WTC11 (cell line): ENCODE results near the gene IDH3B. TPM values are rescaled to one million over a fixed set of nuclear protein-coding genes. Genes with fewer than 3 reads are reported as not detected.
A peak's percentile ranks its signal among the peaks of the same experiment; 100 is the strongest.

Source experiments
- ATAC-seq: fragments of 200-7000 bp; cut with Tn5 transposase; 2 replicates; pipeline ENCODE4 v1.10.0; 2021; ENCODE audit warnings: mild to moderate bottlenecking, moderate library complexity
- CTCF ChIA-PET: fragments of 300-600 bp; sonication (Branson Sonifier 250); formaldehyde crosslinking; loops from one replicate; lab custom pipeline; 2021; ENCODE audit warnings: antibody characterized with exemption; lab: Charles Lee
- POLR2A ChIA-PET: fragments of 350-600 bp; sonication (Branson Sonifier 250); formaldehyde crosslinking; loops from one replicate; lab custom pipeline; 2021; ENCODE audit warnings: antibody characterized with exemption; lab: Charles Lee
- DNase-seq: peaks from one replicate; pipeline ENCODE4 v3.0.0; 2021; ENCODE audit warnings: low spot score
- H3K27ac Mint-ChIP-seq: 2 replicates; pipeline ENCODE4 v1.8.0; 2021; ENCODE audit warnings: mixed read lengths
- H3K27me3 Mint-ChIP-seq: 2 replicates; pipeline ENCODE4 v1.8.0; 2021; ENCODE audit warnings: low read depth, mild to moderate bottlenecking, moderate library complexity, mixed read lengths
- H3K36me3 Mint-ChIP-seq: 2 replicates; pipeline ENCODE4 v1.8.0; 2021; ENCODE audit warnings: mixed read lengths
- H3K4me1 Mint-ChIP-seq: 2 replicates; pipeline ENCODE4 v1.8.0; 2022; ENCODE audit warnings: mixed read lengths
- H3K4me3 Mint-ChIP-seq: 2 replicates; pipeline ENCODE4 v1.8.0; 2021; ENCODE audit warnings: mild to moderate bottlenecking, moderate library complexity, mixed read lengths
- H3K9me3 Mint-ChIP-seq: 2 replicates; pipeline ENCODE4 v1.8.0; 2021; ENCODE audit warnings: mixed read lengths
- AFF4 ChIP-seq: sonication (generic); formaldehyde crosslinking; IDR thresholded peaks from 2 replicates; pipeline ENCODE4 v1.8.1; 2023; ENCODE audit warnings: mild to moderate bottlenecking, missing genetic modification reagents, borderline replicate concordance
- ATF2 ChIP-seq: sonication (generic); formaldehyde crosslinking; IDR thresholded peaks from 2 replicates; pipeline ENCODE4 v1.8.1; 2022; ENCODE audit warnings: low read depth, missing genetic modification reagents, borderline replicate concordance
- CBFB ChIP-seq: sonication (generic); formaldehyde crosslinking; IDR thresholded peaks from 2 replicates; pipeline ENCODE4 v1.8.1; 2022; ENCODE audit warnings: mild to moderate bottlenecking, low read depth, missing genetic modification reagents
- CTCF ChIP-seq: fragments of 200-600 bp; IDR thresholded peaks from 2 replicates; pipeline ENCODE4 v1.8.0; 2022; ENCODE audit warnings: antibody characterized with exemption
- EMX1 ChIP-seq: fragments of 250-450 bp; sonication (Bioruptor Pico); IDR thresholded peaks from 2 replicates; pipeline ENCODE4 v1.8.0; 2021; ENCODE audit warnings: mild to moderate bottlenecking
- ETV6 ChIP-seq: sonication (generic); formaldehyde crosslinking; IDR thresholded peaks from 2 replicates; pipeline ENCODE4 v1.8.1; 2022; ENCODE audit warnings: mild to moderate bottlenecking, missing genetic modification reagents
- GABPB1 ChIP-seq: sonication (generic); formaldehyde crosslinking; IDR thresholded peaks from 2 replicates; pipeline ENCODE4 v1.8.1; 2023; ENCODE audit warnings: mild to moderate bottlenecking, missing genetic modification reagents
- JUN ChIP-seq: sonication (generic); formaldehyde crosslinking; IDR thresholded peaks from 2 replicates; pipeline ENCODE4 v1.8.0; 2023; ENCODE audit warnings: mild to moderate bottlenecking, missing genetic modification reagents
- KAT7 ChIP-seq: sonication (generic); formaldehyde crosslinking; IDR thresholded peaks from 2 replicates; pipeline ENCODE4 v1.8.1; 2023; ENCODE audit warnings: missing genetic modification reagents, mild to moderate bottlenecking, borderline replicate concordance
- NFATC4 ChIP-seq: fragments of 250-450 bp; sonication (Bioruptor Pico); IDR thresholded peaks from 2 replicates; pipeline ENCODE4 v1.9.0; 2021; ENCODE audit warnings: mild to moderate bottlenecking
- NFE2L1 ChIP-seq: sonication (generic); formaldehyde crosslinking; IDR thresholded peaks from 2 replicates; pipeline ENCODE4 v1.8.1; 2023; ENCODE audit warnings: missing genetic modification reagents
- PRRX2 ChIP-seq: fragments of 250-450 bp; sonication (Bioruptor Pico); IDR thresholded peaks from 2 replicates; pipeline ENCODE4 v1.8.0; 2021; ENCODE audit warnings: mild to moderate bottlenecking
- SMAD4 ChIP-seq: sonication (generic); formaldehyde crosslinking; IDR thresholded peaks from 2 replicates; pipeline ENCODE4 v1.8.0; 2022; ENCODE audit warnings: mild to moderate bottlenecking, missing genetic modification reagents
- TEAD4 ChIP-seq: sonication (generic); formaldehyde crosslinking; IDR thresholded peaks from 2 replicates; pipeline ENCODE4 v1.8.0; 2022; ENCODE audit warnings: mild to moderate bottlenecking, missing genetic modification reagents
- ZNF219 ChIP-seq: sonication (generic); formaldehyde crosslinking; IDR thresholded peaks from 2 replicates; pipeline ENCODE4 v1.8.0; 2023; ENCODE audit warnings: missing genetic modification reagents, mild to moderate bottlenecking, borderline replicate concordance
- ZNF232 ChIP-seq: sonication (generic); formaldehyde crosslinking; IDR thresholded peaks from 2 replicates; pipeline ENCODE4 v1.8.0; 2022; ENCODE audit warnings: mild to moderate bottlenecking, missing genetic modification reagents
- ZNF263 ChIP-seq: sonication (generic); formaldehyde crosslinking; IDR thresholded peaks from 2 replicates; pipeline ENCODE4 v1.8.1; 2022; ENCODE audit warnings: low read depth, mild to moderate bottlenecking, moderate library complexity, missing genetic modification reagents
- ZNF423 ChIP-seq: fragments of 250-450 bp; sonication (Bioruptor Pico); IDR thresholded peaks from 2 replicates; pipeline ENCODE4 v2.1.2; 2022; ENCODE audit warnings: mild to moderate bottlenecking, moderate library complexity
- ZNF425 ChIP-seq: fragments of 250-450 bp; sonication (Bioruptor Pico); conservative IDR thresholded peaks from 2 replicates; pipeline ENCODE4 v1.9.0; 2021; ENCODE audit warnings: mild to moderate bottlenecking
- ZNF671 ChIP-seq: fragments of 250-450 bp; sonication (Bioruptor Pico); IDR thresholded peaks from 2 replicates; pipeline ENCODE4 v1.8.0; 2021; ENCODE audit warnings: mild to moderate bottlenecking
- total RNA-seq: library from RNA; stranded (reverse); gene quantifications from 3 replicates; pipeline ENCODE4 v1.2.3, GENCODE V29; 2021
- TF ChIP-seq, protein P1 (sequence below): sonication (generic); formaldehyde crosslinking; IDR thresholded peaks from 2 replicates; pipeline ENCODE4 v1.8.1; 2022; ENCODE audit warnings: low read depth, mild to moderate bottlenecking, moderate library complexity, missing genetic modification reagents, borderline replicate concordance
- TF ChIP-seq, protein P2 (sequence below): sonication (generic); formaldehyde crosslinking; IDR thresholded peaks from 2 replicates; pipeline ENCODE4 v1.8.1; 2023; ENCODE audit warnings: mild to moderate bottlenecking, missing genetic modification reagents, moderate library complexity

The IDH3B gene
- total RNA-seq, 1 experiment from 2014 or later: 136 TPM

GRCh38 chr20:2653556-2654383 lies 10.2 kb downstream of the IDH3B start:
- H3K4me3 Mint-ChIP-seq: peak overlapping the region; percentile 84
- POLR2A ChIA-PET: interaction anchor here (0.7 kb wide), 1 partner anchor 183 kb away, joined by 5 read pairs; the partner anchor contains the start of gene SNRPB
- H3K27ac Mint-ChIP-seq: peak overlapping the region; percentile 90
- no peak for DNase-seq
- no peak for TF ChIP-seq ZNF232 (CRISPR knock-in tag)
- no peak for TF ChIP-seq ATF2
- TF ChIP-seq EMX1: no peak
- TF ChIP-seq JUN (CRISPR knock-in tag): no peak
- TF ChIP-seq SMAD4 (CRISPR knock-in tag): no peak
- no peak for TF ChIP-seq ZNF425
- peaks cover 24% of the 10 kb centered on the region for H3K4me1 Mint-ChIP-seq
- H3K9me3 Mint-ChIP-seq: no peaks in the 10 kb centered on the region
- H3K36me3 Mint-ChIP-seq: peaks cover 60% of the 10 kb centered on the region
- H3K27me3 Mint-ChIP-seq: no peaks in the 10 kb centered on the region
- no peak for ATAC-seq
- CTCF ChIA-PET: interaction anchor here (0.6 to 3.7 kb wide), 2 partner anchors 131 to 176 kb away, joined by 3 to 30 read pairs; no protein-coding TSS in a partner anchor

DNA sequence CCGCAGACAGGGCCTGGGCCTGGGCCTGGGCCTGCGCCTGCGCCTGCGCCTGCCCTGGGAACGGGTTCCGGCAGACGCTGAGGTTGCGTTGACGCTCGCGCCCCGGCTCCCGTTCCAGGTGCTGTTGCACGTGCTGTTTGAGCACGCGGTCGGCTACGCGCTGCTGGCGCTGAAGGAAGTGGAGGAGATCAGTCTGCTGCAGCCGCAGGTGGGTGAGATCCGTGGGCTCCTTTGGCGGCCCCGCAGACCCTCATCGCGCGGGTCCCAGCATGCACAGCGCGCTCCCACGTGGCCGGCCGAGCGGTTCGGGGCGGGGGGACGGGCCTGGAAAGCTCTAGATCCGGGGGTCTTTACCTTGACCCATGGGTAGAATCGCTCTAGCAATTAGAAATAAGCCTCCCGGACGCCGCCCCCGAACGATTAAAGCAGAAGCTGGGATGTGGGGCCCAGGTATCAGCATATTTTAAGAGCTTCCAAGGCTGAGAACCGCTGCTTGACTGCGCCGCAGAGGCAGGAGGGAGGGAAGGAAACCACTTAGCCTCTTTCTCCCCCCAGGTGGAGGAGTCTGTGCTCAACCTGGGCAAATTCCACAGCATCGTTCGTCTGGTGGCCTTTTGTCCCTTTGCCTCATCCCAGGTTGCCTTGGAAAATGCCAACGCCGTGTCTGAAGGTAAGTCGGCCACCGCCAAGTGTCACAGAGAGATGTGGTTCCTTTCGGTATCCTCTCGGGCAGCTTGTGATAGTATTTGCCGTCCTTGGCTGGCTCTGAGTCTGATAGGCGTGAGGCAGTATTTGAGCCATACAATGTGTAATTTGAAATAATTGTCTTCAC lies 11.1 kb downstream of the IDH3B start:
- Mint-ChIP-seq H3K36me3 (peaks cover 52% of the 10 kb centered on the region), H3K27ac (peak overlapping the region; percentile 76; the same call in 1 of the 2 replicates), H3K9me3 (no peaks in the 10 kb centered on the region), H3K4me1 (peaks cover 24% of the 10 kb centered on the region), H3K4me3 (peak overlapping the region; percentile 84), H3K27me3 (no peaks in the 10 kb centered on the region)
- ATAC-seq (peak; percentile 22), DNase-seq (no peak)
- ChIA-PET POLR2A (interaction anchor here (0.7 to 2.2 kb wide), 9 partner anchors 8 to 182 kb away, joined by 3 to 22 read pairs (median 4); partner anchors contain the start of genes IDH3B and SNRPB), CTCF (interaction anchor here (0.6 to 3.7 kb wide), 5 partner anchors 13 to 266 kb away, joined by 3 to 30 read pairs (median 3); no protein-coding TSS in a partner anchor)
- TF ChIP-seq ZNF263 (CRISPR knock-in tag) (peak; percentile 11; the same call in 1 of the 2 replicates), TEAD4 (no peak), ETV6 (CRISPR knock-in tag) (peak; percentile 61), ZNF219 (CRISPR knock-in tag) (no peak), NFE2L1 (CRISPR knock-in tag) (peak; percentile 54; the same call in 1 of the 2 replicates), AFF4 (CRISPR knock-in tag) (no peak), KAT7 (CRISPR knock-in tag) (peak; percentile 62; the same call in 1 of the 2 replicates), PRRX2 (CRISPR knock-in tag) (no peak), ZNF671 (CRISPR knock-in tag) (no peak), CTCF (no peak), ZNF423 (CRISPR knock-in tag) (no peak), CBFB (CRISPR knock-in tag) (no peak), GABPB1 (CRISPR knock-in tag) (0 out of 2 replicates have a peak, but pooled peaks have one; percentile 10), NFATC4 (no peak)
- TF ChIP-seq, protein P1, sequence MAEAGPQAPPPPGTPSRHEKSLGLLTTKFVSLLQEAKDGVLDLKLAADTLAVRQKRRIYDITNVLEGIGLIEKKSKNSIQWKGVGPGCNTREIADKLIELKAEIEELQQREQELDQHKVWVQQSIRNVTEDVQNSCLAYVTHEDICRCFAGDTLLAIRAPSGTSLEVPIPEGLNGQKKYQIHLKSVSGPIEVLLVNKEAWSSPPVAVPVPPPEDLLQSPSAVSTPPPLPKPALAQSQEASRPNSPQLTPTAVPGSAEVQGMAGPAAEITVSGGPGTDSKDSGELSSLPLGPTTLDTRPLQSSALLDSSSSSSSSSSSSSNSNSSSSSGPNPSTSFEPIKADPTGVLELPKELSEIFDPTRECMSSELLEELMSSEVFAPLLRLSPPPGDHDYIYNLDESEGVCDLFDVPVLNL (CRISPR knock-in tag): no peak; the same call in 1 of the 2 replicates
- TF ChIP-seq, protein P2, sequence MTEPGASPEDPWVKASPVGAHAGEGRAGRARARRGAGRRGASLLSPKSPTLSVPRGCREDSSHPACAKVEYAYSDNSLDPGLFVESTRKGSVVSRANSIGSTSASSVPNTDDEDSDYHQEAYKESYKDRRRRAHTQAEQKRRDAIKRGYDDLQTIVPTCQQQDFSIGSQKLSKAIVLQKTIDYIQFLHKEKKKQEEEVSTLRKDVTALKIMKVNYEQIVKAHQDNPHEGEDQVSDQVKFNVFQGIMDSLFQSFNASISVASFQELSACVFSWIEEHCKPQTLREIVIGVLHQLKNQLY (CRISPR knock-in tag): no peak
